GM19372 (cell line): ENCODE measurements around the gene SPRTN.
"Not testable (repeated sequence)": the region's sequence is repeated elsewhere in the genome, so short reads cannot be mapped to it uniquely, and the experiment has no call there.

Experiments used
- ATAC-seq: cut with Tn5 transposase; IDR thresholded peaks from one replicate; pipeline ENCODE4 v1.9.1; 2021; ENCODE audit warnings: mild to moderate bottlenecking, low read depth, moderate library complexity; ENCODE audit not compliant: unreplicated experiment

The SPRTN gene

GRCh38 chr1:231334952-231335351, 3.1 kb upstream of the SPRTN start:
- no peak for ATAC-seq

- no peak for ATAC-seq
Observed at GRCh38 chr1:231335663-231336602, 2.2 kb upstream of the SPRTN start.

- peak; percentile 13 for ATAC-seq
Observed at GRCh38 chr1:231337043-231337471, 1.0 kb upstream of the SPRTN start.

GRCh38 chr1:231337472-231338269, 422 bp upstream of the SPRTN start, which contains the start of gene EXOC8:
EXOC8 (minus strand) TSS chr1:231337852; CDS start chr1:231337745, 107 bp downstream.
- ATAC-seq = peak; percentile 77

- ATAC-seq = no peak
Observed at GRCh38 chr1:231340328-231341013, 2.4 kb downstream of the SPRTN start.

- no peak for ATAC-seq
Observed at GRCh38 chr1:231347961-231348360, 9.9 kb downstream of the SPRTN start.

GRCh38 chr1:231348442-231348841, 10.3 kb downstream of the SPRTN start:
- ATAC-seq = no peak

GRCh38 chr1:231348856-231349255, 10.8 kb downstream of the SPRTN start:
- not testable (repeated sequence) for ATAC-seq

GRCh38 chr1:231351816-231352215, 13.7 kb downstream of the SPRTN start:
- ATAC-seq = no peak

GRCh38 chr1:231353086-231353485, 15.0 kb downstream of the SPRTN start:
- ATAC-seq = no peak

GRCh38 chr1:231354330-231355020, 16.4 kb downstream of the SPRTN start:
- no peak for ATAC-seq

GRCh38 chr1:231355171-231355570, 17.1 kb downstream of the SPRTN start:
- ATAC-seq = no peak

- peak; percentile 20 for ATAC-seq
Observed at GRCh38 chr1:231357187-231357772, 19.2 kb downstream of the SPRTN start.

- peak; percentile 80 for ATAC-seq
Observed at GRCh38 chr1:231357831-231358354, 19.8 kb downstream of the SPRTN start.

- ATAC-seq = no peak
Observed at GRCh38 chr1:231359113-231359512, 21.0 kb downstream of the SPRTN start.

GRCh38 chr1:231362325-231362724, 24.2 kb downstream of the SPRTN start:
- ATAC-seq = no peak

GRCh38 chr1:231363624-231364023, 25.5 kb downstream of the SPRTN start:
- ATAC-seq = no peak

- ATAC-seq = no peak
Observed at GRCh38 chr1:231364192-231364591, 26.1 kb downstream of the SPRTN start.

- no peak for ATAC-seq
Observed at GRCh38 chr1:231369282-231369681, 31.2 kb downstream of the SPRTN start.
